Measurements from ENCODE around the gene C8A. TPM values are rescaled to one million over a fixed set of nuclear protein-coding genes. Genes with fewer than 3 reads are reported as not detected.

C8A gene
- total and polyA plus RNA-seq, 2 of the 13 experiments (the other 11 are each of a cell fraction or from before 2014, with no cell fraction given) = 10.5 to 15.0 TPM

- TF ChIP-seq ZNF282 (IDR thresholded peaks at IDR 0.05; ENCODE audit: partially characterized antibody) = no peak
- TF ChIP-seq HNRNPL (IDR thresholded peaks at IDR 0.05; ENCODE audit: low read depth, low read length) = 0 out of 2 replicates have a peak, but pooled peaks have one; percentile 27
- TF ChIP-seq REST (IDR thresholded peaks at IDR 0.05; ENCODE audit: borderline replicate concordance in 1 of 2, low read depth in 1 of 2, low read length in 2 of 2) = no peak
- TF ChIP-seq MTERF4 (CRISPR knock-in tag; IDR thresholded peaks at IDR 0.05) = 0 out of 2 replicates have a peak, but pooled peaks have one; percentile 58
- TF ChIP-seq LCORL (IDR thresholded peaks at IDR 0.05) = no peak
- peak; percentile 84 for TF ChIP-seq LCORL (CRISPR knock-in tag; IDR thresholded peaks at IDR 0.05)
- peak; percentile 48; the same call in 1 of the 2 replicates for TF ChIP-seq ZKSCAN8 (CRISPR knock-in tag; IDR thresholded peaks at IDR 0.05; ENCODE audit: borderline replicate concordance)
- TF ChIP-seq SMARCE1 (IDR thresholded peaks at IDR 0.05; ENCODE audit: borderline replicate concordance) = no peak
- peak; percentile 22; the same call in 1 of the 2 replicates for TF ChIP-seq CTCF (CRISPR knock-in tag; IDR thresholded peaks at IDR 0.05)
- TF ChIP-seq KLF15 (CRISPR knock-in tag; IDR thresholded peaks at IDR 0.05; ENCODE audit: borderline replicate concordance) = no peak
- TF ChIP-seq HNF4A (CRISPR knock-in tag; IDR thresholded peaks at IDR 0.05) = peak; percentile 79
- TF ChIP-seq ZNF841 (CRISPR knock-in tag; IDR thresholded peaks at IDR 0.05; ENCODE audit: borderline replicate concordance) = no peak
- no peak for TF ChIP-seq MYC (CRISPR knock-in tag; IDR thresholded peaks at IDR 0.05; ENCODE audit: borderline replicate concordance)
- peak; percentile 27 for TF ChIP-seq STAG1 (CRISPR knock-in tag; IDR thresholded peaks at IDR 0.05)
- TF ChIP-seq PHF8 (CRISPR knock-in tag; IDR thresholded peaks at IDR 0.05) = 0 out of 2 replicates have a peak, but pooled peaks have one; percentile 21
- TF ChIP-seq ATRX (CRISPR knock-in tag; IDR thresholded peaks at IDR 0.05; ENCODE audit: borderline replicate concordance) = no peak
- peak; percentile 98 for TF ChIP-seq ZNF292 (CRISPR knock-in tag; IDR thresholded peaks at IDR 0.05; ENCODE audit: borderline replicate concordance, low read depth)
- TF ChIP-seq ZNF577 (CRISPR knock-in tag; IDR thresholded peaks at IDR 0.05; ENCODE audit: borderline replicate concordance, low read depth) = no peak
- no peak for TF ChIP-seq ZXDC (CRISPR knock-in tag; IDR thresholded peaks at IDR 0.05)
- TF ChIP-seq HDAC2 (CRISPR knock-in tag; IDR thresholded peaks at IDR 0.05) = peak; percentile 73
- no peak for TF ChIP-seq SMYD3 (CRISPR knock-in tag; IDR thresholded peaks at IDR 0.05)
These were observed 111.5 kb downstream of the C8A start, which contains the start of gene C8B (continued) for GRCh38 chr1:56965916-56966697.

Measured in HepG2 (cell line).